ENCODE results near the gene NFKBIA.

Gene NFKBIA

GRCh38 chr14:35367056-35367372 lies 37.5 kb downstream of the NFKBIA start:
- Histone ChIP-seq H3K4me3 (replicated peaks; ENCODE audit: insufficient read depth, low read length) (no peak overlapping the region), H3K27ac (replicated peaks) (no peak overlapping the region), H3K27me3 (ENCODE audit: insufficient read depth, poor library complexity, severe bottlenecking) (no peaks in the 10 kb centered on the region)
- TF ChIP-seq GABPA (IDR thresholded peaks at IDR 0.05; ENCODE audit: low read depth) = no peak
- TF ChIP-seq POLR2AphosphoS5 (IDR thresholded peaks at IDR 0.05; ENCODE audit: low read depth) = no peak
- no peak for TF ChIP-seq SPI1 (IDR thresholded peaks at IDR 0.05; ENCODE audit: borderline replicate concordance, low read depth)
- TF ChIP-seq CTCF (IDR thresholded peaks at IDR 0.05; ENCODE audit: insufficient read depth, low read length) = no peak
- no peak for TF ChIP-seq REST (IDR thresholded peaks at IDR 0.05; ENCODE audit: insufficient replicate concordance, low read depth)
- no peak for DNase-seq (ENCODE audit: low read depth in 1 of 2, low spot score in 1 of 2)

- H3K4me3 ChIP-seq (replicated peaks; ENCODE audit: insufficient read depth, low read length) = no peak overlapping the region
- TF ChIP-seq POLR2AphosphoS5 (IDR thresholded peaks at IDR 0.05; ENCODE audit: low read depth) (no peak), SPI1 (IDR thresholded peaks at IDR 0.05; ENCODE audit: borderline replicate concordance, low read depth) (no peak), REST (IDR thresholded peaks at IDR 0.05; ENCODE audit: insufficient replicate concordance, low read depth) (no peak), CTCF (IDR thresholded peaks at IDR 0.05; ENCODE audit: insufficient read depth, low read length) (no peak), GABPA (IDR thresholded peaks at IDR 0.05; ENCODE audit: low read depth) (no peak)
- no peak for DNase-seq (ENCODE audit: low read depth in 1 of 2, low spot score in 1 of 2)
- no peak overlapping the region for H3K27ac ChIP-seq (replicated peaks)
- H3K27me3 ChIP-seq (ENCODE audit: insufficient read depth, poor library complexity, severe bottlenecking) = no peaks in the 10 kb centered on the region
These were observed 38.0 kb downstream of the NFKBIA start for GRCh38 chr14:35366521-35366976.

- no peak for DNase-seq (ENCODE audit: low read depth in 1 of 2, low spot score in 1 of 2)
- no peak overlapping the region for H3K27ac ChIP-seq (replicated peaks)
- TF ChIP-seq SPI1 (IDR thresholded peaks at IDR 0.05; ENCODE audit: borderline replicate concordance, low read depth) (no peak), GABPA (IDR thresholded peaks at IDR 0.05; ENCODE audit: low read depth) (no peak), CTCF (IDR thresholded peaks at IDR 0.05; ENCODE audit: insufficient read depth, low read length) (no peak), POLR2AphosphoS5 (IDR thresholded peaks at IDR 0.05; ENCODE audit: low read depth) (no peak), REST (IDR thresholded peaks at IDR 0.05; ENCODE audit: insufficient replicate concordance, low read depth) (no peak)
These were observed 38.5 kb downstream of the NFKBIA start for GRCh38 chr14:35366056-35366451.

More at GRCh38 chr14:35366056-35366451, 38.5 kb downstream of the NFKBIA start:
- Histone ChIP-seq H3K27me3 (ENCODE audit: insufficient read depth, poor library complexity, severe bottlenecking) (no peaks in the 10 kb centered on the region), H3K4me3 (replicated peaks; ENCODE audit: insufficient read depth, low read length) (no peak overlapping the region)

Data from HL-60 (cell line).